Osteoblast (primary cell): ENCODE data around the gene TMEM252. TPM values are rescaled to one million over a fixed set of nuclear protein-coding genes. Genes with fewer than 3 reads are reported as not detected.

Experiments
- DNase-seq: peaks from one replicate; pipeline ENCODE4 v3.0.0; 2011; ENCODE audit warnings: low spot score, mixed read lengths; ENCODE audit not compliant: insufficient read length; ENCODE audit errors: missing footprints
- H2AFZ ChIP-seq: 2 replicates; pipeline ENCODE4 v1.6.0; 2011; ENCODE audit warnings: mild to moderate bottlenecking, low read length
- H3K27ac ChIP-seq: 2 replicates; pipeline ENCODE4 v1.5.1; 2011; ENCODE audit warnings: mild to moderate bottlenecking, low read depth, low read length, moderate library complexity
- H3K27me3 ChIP-seq: 2 replicates; pipeline ENCODE4 v1.6.0; 2012; ENCODE audit warnings: mild to moderate bottlenecking, control low read depth, inconsistent platforms, low read length, moderate library complexity; ENCODE audit not compliant: insufficient read depth
- H3K36me3 ChIP-seq: 2 replicates; pipeline ENCODE4 v1.5.1; 2011; ENCODE audit warnings: mild to moderate bottlenecking, low read length, control low read depth, moderate library complexity; ENCODE audit not compliant: insufficient read depth
- H3K4me1 ChIP-seq: 2 replicates; pipeline ENCODE4 v1.5.1; 2011; ENCODE audit warnings: mild to moderate bottlenecking, low read length, control low read depth, moderate library complexity; ENCODE audit not compliant: insufficient read depth
- H3K4me2 ChIP-seq: 2 replicates; pipeline ENCODE4 v1.6.0; 2011; ENCODE audit warnings: mild to moderate bottlenecking, low read length; ENCODE audit not compliant: insufficient read depth
- H3K4me3 ChIP-seq: fragments of 200-600 bp; sonication (generic); 3 replicates; pipeline ENCODE4 v1.5.1; 2012; ENCODE audit warnings: mild to moderate bottlenecking, low read length, inconsistent platforms; ENCODE audit not compliant: insufficient read depth
- H3K79me2 ChIP-seq: 2 replicates; pipeline ENCODE4 v1.6.0; 2012; ENCODE audit warnings: mild to moderate bottlenecking, low read length, control low read depth, inconsistent platforms; ENCODE audit not compliant: insufficient read depth
- H3K9me3 ChIP-seq: 2 replicates; pipeline ENCODE4 v1.5.1; 2011; ENCODE audit warnings: low read depth, low read length, control low read depth
- H4K20me1 ChIP-seq: 2 replicates; pipeline ENCODE4 v1.6.0; 2012; ENCODE audit warnings: mild to moderate bottlenecking, low read length, control low read depth; ENCODE audit not compliant: insufficient read depth
- CTCF ChIP-seq: IDR thresholded peaks from 2 replicates; pipeline ENCODE4 v1.5.1; 2011; ENCODE audit warnings: mild to moderate bottlenecking, low read depth, low read length, moderate library complexity; ENCODE audit errors: extremely low read depth
- total RNA-seq: library from RNA; depleted of rRNA; stranded (reverse); fragments of >200 nt; gene quantifications from 2 replicates; pipeline ENCODE4 v1.2.3, GENCODE V29; 2012

TMEM252 gene
- total RNA-seq, 1 donor: not detected

- Histone ChIP-seq H3K4me1 (no peaks in the 10 kb centered on the region), H3K4me3 (no peak overlapping the region), H3K36me3 (no peaks in the 10 kb centered on the region), H3K27me3 (no peaks in the 10 kb centered on the region), H3K79me2 (no peaks in the 10 kb centered on the region), H3K27ac (no peak overlapping the region), H2AFZ (no peak overlapping the region), H3K4me2 (no peak overlapping the region), H3K9me3 (no peaks in the 10 kb centered on the region), H4K20me1 (no peaks in the 10 kb centered on the region)
- no peak for DNase-seq
- TF ChIP-seq CTCF: no peak
Observed at GRCh38 chr9:68541568-68541967, 885 bp upstream of the TMEM252 start.

GRCh38 chr9:68538200-68538599, 2.5 kb downstream of the TMEM252 start:
- no peak overlapping the region for H3K27ac ChIP-seq
- no peaks in the 10 kb centered on the region for H3K9me3 ChIP-seq
- H3K79me2 ChIP-seq: no peaks in the 10 kb centered on the region
- no peak overlapping the region for H3K4me2 ChIP-seq
- TF ChIP-seq CTCF: no peak
- H3K4me3 ChIP-seq: no peak overlapping the region
- no peak overlapping the region for H2AFZ ChIP-seq
- DNase-seq: no peak
- no peaks in the 10 kb centered on the region for H3K36me3 ChIP-seq
- H3K27me3 ChIP-seq: no peaks in the 10 kb centered on the region
- H3K4me1 ChIP-seq: no peaks in the 10 kb centered on the region
- no peaks in the 10 kb centered on the region for H4K20me1 ChIP-seq

- Histone ChIP-seq H3K9me3 (no peaks in the 10 kb centered on the region), H3K4me3 (no peak overlapping the region), H3K36me3 (no peaks in the 10 kb centered on the region), H3K4me1 (no peaks in the 10 kb centered on the region), H3K27me3 (no peaks in the 10 kb centered on the region), H3K79me2 (no peaks in the 10 kb centered on the region), H2AFZ (no peak overlapping the region), H3K27ac (no peak overlapping the region), H4K20me1 (no peaks in the 10 kb centered on the region), H3K4me2 (no peak overlapping the region)
- no peak for TF ChIP-seq CTCF
- no peak for DNase-seq
Observed at GRCh38 chr9:68537616-68537880, 3.1 kb downstream of the TMEM252 start.

- TF ChIP-seq CTCF: no peak
- H3K79me2 ChIP-seq: no peaks in the 10 kb centered on the region
- H2AFZ ChIP-seq: no peak overlapping the region
- no peak overlapping the region for H3K4me3 ChIP-seq
- H3K36me3 ChIP-seq: no peaks in the 10 kb centered on the region
- H3K4me2 ChIP-seq: no peak overlapping the region
- H3K9me3 ChIP-seq: no peaks in the 10 kb centered on the region
- no peaks in the 10 kb centered on the region for H3K4me1 ChIP-seq
- H4K20me1 ChIP-seq: no peaks in the 10 kb centered on the region
- DNase-seq: no peak
- no peak overlapping the region for H3K27ac ChIP-seq
- H3K27me3 ChIP-seq: no peaks in the 10 kb centered on the region
Observed at GRCh38 chr9:68536876-68537615, 3.6 kb downstream of the TMEM252 start.
